ENCODE data around the gene KCNMB1. TPM values are rescaled to one million over a fixed set of nuclear protein-coding genes. Genes with fewer than 3 reads are reported as not detected.

KCNMB1 gene
- total RNA-seq, 1 donor from 2014 or later: 5.7 TPM

- DNase-seq (ENCODE audit: low spot score): no peak
- intact Hi-C loops (cut with DNase I): no loop called here
Observed at GRCh38 chr5:170353011-170353761, 36.0 kb downstream of the KCNMB1 start.

DNA sequence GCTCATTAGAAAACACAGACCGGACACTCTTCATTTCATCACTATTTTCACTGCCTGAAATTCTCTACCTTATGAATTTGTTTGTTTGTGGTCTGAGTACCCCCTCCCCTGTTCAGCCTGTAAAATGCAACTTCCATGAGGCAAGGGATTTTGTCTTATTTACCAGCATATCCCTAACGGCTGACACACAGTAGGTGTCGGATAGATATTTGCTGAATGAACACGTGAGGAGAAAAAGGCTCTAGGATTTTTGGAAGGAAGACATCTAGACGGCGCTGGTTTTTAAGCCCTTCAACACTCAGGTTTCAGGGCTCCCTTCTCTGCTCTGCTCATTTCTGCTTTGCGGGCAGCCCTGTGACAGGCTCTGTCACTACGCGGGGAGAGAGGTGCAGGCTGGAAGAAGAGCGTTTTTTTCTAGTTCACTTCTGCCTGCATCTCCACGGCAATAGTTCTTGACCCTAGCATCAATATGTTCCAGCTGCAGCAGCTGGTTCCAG is 41.0 kb downstream of the KCNMB1 start:
- DNase-seq (ENCODE audit: low spot score): no peak
- intact Hi-C loops (cut with DNase I): no loop called here

DNA sequence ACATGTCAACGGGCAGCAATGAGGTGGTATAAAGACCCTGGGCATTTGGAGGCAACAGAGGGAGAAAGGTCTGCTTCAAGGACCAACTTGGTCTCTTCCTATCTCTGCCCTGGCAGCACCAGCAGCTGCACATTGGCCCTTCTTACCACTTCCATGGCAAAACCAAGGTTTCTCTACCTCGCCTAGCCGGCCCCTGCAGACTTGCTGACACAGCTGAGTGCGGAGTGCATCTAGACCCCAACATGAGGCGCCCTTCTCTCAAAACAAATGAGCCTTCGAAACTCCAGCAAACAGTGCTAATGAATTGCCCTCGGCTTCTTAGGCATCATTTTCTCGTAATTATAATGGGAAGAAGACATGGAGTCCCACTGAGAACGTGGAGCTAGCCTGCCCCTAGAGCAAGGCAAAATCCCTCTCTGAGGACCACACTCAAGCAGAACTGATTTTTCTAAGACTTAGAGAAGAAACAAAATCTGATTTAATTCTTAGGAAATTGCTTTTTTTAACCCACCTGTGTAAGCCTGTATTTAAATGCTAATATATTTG is 42.1 kb downstream of the KCNMB1 start:
- intact Hi-C loops (cut with DNase I): no loop called here
- no peak for DNase-seq (ENCODE audit: low spot score)

DNA sequence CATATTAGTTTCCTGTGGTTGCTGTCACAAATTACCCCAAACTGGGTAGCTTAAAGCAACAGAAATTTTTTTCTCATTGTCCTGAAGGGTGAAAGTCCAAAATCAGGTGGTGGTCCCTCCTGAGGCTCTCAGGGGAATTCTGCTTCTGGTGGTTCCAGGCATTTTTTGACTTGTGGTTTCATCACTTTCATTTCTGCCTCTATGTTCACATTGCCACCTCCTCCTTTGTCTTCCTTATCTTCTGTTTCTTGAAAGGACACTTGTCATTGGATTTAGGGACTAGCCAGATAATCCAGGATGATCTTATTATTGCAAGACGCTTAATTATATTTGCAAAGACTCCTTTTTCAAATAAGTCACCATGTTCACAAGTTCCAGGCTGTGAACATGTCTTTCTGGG is 43.2 kb downstream of the KCNMB1 start:
- intact Hi-C loops (cut with DNase I): no loop called here
- no peak for DNase-seq (ENCODE audit: low spot score)

DNA sequence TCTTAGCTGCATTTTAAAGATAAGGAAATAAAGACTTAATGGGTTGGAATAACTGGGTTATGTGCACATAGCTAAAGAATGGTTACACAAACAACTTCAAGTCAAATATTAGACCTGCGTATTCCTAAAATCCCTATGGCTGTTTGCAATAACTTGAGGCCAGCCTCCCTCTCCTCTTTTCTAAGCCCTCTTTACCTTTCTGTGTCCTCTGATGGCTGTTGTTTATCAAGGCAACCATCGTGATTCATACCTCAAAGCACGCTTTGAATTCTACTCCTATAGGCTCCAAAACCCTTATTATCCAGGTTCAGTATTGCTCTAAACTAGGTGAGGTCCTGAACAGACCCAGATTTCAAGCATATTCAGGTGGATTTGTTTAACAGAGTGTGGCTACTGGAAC is 46.0 kb downstream of the KCNMB1 start:
- DNase-seq (ENCODE audit: low spot score): no peak
- intact Hi-C loops (cut with DNase I): no loop called here

GRCh38 chr5:170342153-170342725 is 46.9 kb downstream of the KCNMB1 start:
- intact Hi-C loops (cut with DNase I): no loop called here
- DNase-seq (ENCODE audit: low spot score): no peak

DNA sequence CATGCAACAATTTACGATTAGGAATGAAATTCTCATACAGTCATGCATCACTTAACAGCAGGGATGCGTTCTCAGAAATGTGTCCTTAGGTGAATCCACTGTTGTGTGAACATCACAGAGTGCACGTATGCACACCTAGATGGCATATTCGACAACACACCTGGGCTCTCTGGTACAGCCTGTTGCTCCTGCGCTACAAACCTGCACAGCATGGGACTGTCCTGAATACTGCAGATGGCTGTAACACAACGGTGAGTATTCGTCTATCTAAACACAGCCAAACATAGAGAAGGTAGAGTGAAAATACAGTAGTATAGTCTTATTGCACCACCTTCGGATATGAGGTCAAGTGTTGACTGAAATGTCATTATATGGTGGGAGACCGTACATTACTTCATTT is 47.6 kb downstream of the KCNMB1 start:
- DNase-seq (ENCODE audit: low spot score): no peak
- intact Hi-C loops (cut with DNase I): no loop called here

DNA sequence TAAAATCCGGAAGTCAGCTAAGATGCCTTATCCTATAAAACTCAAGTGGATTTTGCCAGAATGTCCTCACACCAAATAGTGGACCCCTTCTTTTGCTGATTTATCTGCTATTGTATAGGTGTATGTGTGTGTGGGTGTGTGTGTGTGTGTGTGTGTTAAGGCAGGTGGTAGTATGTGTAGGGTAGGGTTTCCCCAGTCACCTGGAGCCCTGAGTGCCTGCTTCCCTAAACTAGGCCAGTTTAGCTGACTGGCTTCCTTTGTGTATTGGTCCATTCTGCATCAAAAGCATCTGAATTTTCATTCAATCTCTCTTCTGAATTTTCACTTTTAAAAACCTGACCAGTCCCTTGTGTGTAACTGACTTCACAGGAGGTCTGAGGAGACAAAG is 49.4 kb downstream of the KCNMB1 start:
- intact Hi-C loops (cut with DNase I): loop anchor here (5.0 kb wide), 2 partner anchors 72 to 112 kb away; no protein-coding TSS in a partner anchor
- no peak for DNase-seq (ENCODE audit: low spot score)

GRCh38 chr5:170338933-170339779 is 50.0 kb downstream of the KCNMB1 start:
- peak; percentile 82 for DNase-seq (ENCODE audit: low spot score)
- intact Hi-C loops (cut with DNase I): loop anchor here (5.0 kb wide), 2 partner anchors 72 to 112 kb away; no protein-coding TSS in a partner anchor

DNA sequence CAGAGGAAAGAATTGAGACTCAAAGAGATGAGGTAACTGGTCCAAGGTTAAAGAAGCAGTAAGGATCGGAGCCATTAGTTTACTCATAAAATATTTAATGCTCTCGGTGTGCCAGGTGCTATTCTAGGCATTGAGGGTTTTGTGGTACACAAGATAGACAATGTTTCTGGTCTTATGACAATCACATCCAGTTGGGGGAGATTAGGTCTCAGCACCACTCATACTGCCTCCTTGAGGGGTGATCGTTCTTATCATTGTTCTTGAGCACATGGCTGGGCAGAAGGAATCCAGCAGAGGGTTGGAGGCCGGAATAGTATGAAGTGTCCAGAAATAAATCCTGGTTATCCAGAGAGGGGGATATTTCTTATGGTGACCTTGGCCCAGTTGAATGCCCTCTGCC is 50.9 kb downstream of the KCNMB1 start:
- intact Hi-C loops (cut with DNase I): loop anchor here (5.0 kb wide), 2 partner anchors 71 to 111 kb away; no protein-coding TSS in a partner anchor
- DNase-seq (ENCODE audit: low spot score): no peak

GRCh38 chr5:170337045-170337733 is 52.0 kb downstream of the KCNMB1 start:
- DNase-seq (ENCODE audit: low spot score): no peak
- intact Hi-C loops (cut with DNase I): loop anchor here (5.0 kb wide), 2 partner anchors 70 to 110 kb away; no protein-coding TSS in a partner anchor

GRCh38 chr5:170336065-170336464 is 53.1 kb downstream of the KCNMB1 start:
- intact Hi-C loops (cut with DNase I): loop anchor here (5.0 kb wide), 2 partner anchors 69 to 109 kb away; no protein-coding TSS in a partner anchor
- no peak for DNase-seq (ENCODE audit: low spot score)

DNA sequence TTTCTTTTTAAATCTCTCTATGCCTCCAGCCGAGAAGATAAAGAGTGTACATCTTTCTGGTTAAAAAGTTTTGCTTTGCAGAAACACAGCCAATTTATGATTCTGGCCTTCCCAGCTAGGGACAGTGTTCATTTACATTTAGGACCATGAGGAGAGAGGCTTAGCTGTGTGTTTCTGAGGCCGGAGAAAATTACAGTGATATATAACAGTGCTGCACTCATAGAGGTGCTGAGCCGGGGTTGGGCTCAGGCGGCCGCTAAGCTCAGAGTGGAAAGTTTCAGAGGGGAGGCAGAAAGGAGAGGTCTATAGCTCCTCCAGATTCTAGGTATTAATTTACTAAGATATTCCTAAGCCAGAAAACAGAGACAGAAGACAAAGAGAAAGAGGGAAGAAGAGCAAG is 54.5 kb downstream of the KCNMB1 start:
- intact Hi-C loops (cut with DNase I): loop anchor here (5.0 kb wide), 3 partner anchors 57 to 107 kb away; no protein-coding TSS in a partner anchor
- DNase-seq (ENCODE audit: low spot score): no peak

DNA sequence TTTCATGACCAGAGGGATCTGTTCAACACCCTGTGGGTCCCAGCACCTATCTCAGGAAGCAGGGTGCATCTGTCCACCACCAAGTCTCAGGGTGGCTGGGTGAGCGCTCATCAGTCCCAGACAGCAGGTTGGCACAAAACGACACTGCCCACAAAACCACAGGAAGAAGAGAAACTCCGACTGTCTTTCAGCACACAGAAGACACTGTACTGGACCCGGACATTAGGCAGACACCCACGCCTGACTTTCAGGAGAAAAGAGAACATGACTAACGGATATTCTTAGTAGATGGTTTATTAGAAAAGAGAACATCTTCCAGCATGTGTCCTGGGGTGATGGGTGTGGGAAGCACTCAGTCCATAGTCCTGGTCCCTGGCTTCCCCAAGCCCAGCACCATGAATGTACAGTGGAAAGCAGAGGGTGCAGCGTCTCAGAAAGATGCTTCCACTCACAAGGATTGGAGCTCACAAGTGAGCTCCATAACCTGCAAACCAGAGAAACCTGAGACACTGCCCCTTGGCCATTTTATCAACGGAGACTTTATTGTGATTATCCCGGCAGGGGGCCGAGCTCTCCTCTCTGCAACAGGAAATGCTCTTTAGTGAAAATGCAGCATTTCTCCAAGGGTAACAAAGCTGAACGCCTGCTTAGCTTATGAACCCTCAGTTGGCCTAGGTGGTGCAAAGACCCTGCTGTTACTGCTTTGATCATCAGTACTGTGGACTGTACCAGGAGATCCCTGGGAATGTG is 55.8 kb downstream of the KCNMB1 start:
- intact Hi-C loops (cut with DNase I): loop anchor here (5.0 kb wide), 1 partner anchor 56 kb away; no protein-coding TSS in a partner anchor
- peak; percentile 83 for DNase-seq (ENCODE audit: low spot score)

DNA sequence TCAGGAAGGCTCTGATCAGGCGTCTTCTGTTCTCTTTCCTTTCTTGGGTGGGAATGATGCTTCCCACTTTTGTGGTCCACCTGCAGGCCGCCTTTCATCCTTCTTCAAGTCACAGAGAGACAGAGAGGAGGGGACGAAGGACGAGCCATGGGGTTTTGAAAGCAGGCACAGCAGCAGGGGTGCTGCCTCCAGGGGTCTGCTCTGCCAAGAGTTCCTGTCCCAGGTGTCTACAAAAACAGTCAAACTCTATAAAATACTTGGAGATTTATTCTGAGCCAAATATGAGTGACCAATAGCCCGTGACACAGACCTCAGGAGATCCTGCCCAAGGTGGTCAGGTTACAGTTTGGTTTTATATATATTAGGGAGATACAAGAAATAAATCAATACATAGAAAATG is 57.1 kb downstream of the KCNMB1 start:
- intact Hi-C loops (cut with DNase I): loop anchor here (5.0 kb wide), 1 partner anchor 55 kb away; no protein-coding TSS in a partner anchor
- DNase-seq (ENCODE audit: low spot score): no peak

GRCh38 chr5:170330568-170331054 is 58.6 kb downstream of the KCNMB1 start:
- DNase-seq (ENCODE audit: low spot score): no peak
- intact Hi-C loops (cut with DNase I): loop anchor here (5.0 kb wide), 1 partner anchor 53 kb away; no protein-coding TSS in a partner anchor

GRCh38 chr5:170329524-170329923 is 59.6 kb downstream of the KCNMB1 start:
- intact Hi-C loops (cut with DNase I): no loop called here
- DNase-seq (ENCODE audit: low spot score): no peak

GRCh38 chr5:170327829-170328228 is 61.3 kb downstream of the KCNMB1 start:
- intact Hi-C loops (cut with DNase I): no loop called here
- no peak for DNase-seq (ENCODE audit: low spot score)

All from cardiac septum (tissue), 1 donor.